SK-N-SH treated with all-trans-retinoic acid at 6 μM for 48 hours (cell line): Measurements from ENCODE around the gene EEF1G.
"Not testable (repeated sequence)": the region's sequence is repeated elsewhere in the genome, so short reads cannot be mapped to it uniquely, and the experiment has no call there.

ENCODE experiments used
- ATAC-seq: fragments of 200-7000 bp; cut with Tn5 transposase; 3 replicates; pipeline ENCODE4 v1.9.1; 2020; ENCODE audit warnings: mild to moderate bottlenecking, moderate library complexity
- ARNTL ChIP-seq: fragments of 450-650 bp; formaldehyde crosslinking; IDR thresholded peaks from 2 replicates; pipeline ENCODE4 v1.5.0; 2020; ENCODE audit warnings: low read depth, mild to moderate bottlenecking, moderate library complexity, borderline replicate concordance
- CREB5 ChIP-seq: fragments of 250-450 bp; sonication (Bioruptor Pico); IDR thresholded peaks from 2 replicates; pipeline ENCODE4 v1.5.1; 2020; ENCODE audit warnings: low read depth, mild to moderate bottlenecking, moderate library complexity
- CSRNP3 ChIP-seq: fragments of 250-450 bp; sonication (Bioruptor Pico); IDR thresholded peaks from 2 replicates; pipeline ENCODE4 v1.5.1; 2021; ENCODE audit warnings: mild to moderate bottlenecking, moderate library complexity
- ESRRG ChIP-seq: fragments of 250-450 bp; sonication (Bioruptor Pico); IDR thresholded peaks from 2 replicates; pipeline ENCODE4 v1.6.1; 2021; ENCODE audit warnings: mild to moderate bottlenecking
- GLIS3 ChIP-seq: fragments of 250-450 bp; sonication (Bioruptor Pico); IDR thresholded peaks from 2 replicates; pipeline ENCODE4 v1.5.0; 2020; ENCODE audit warnings: mild to moderate bottlenecking, moderate library complexity
- ISL1 ChIP-seq: fragments of 250-450 bp; sonication (Bioruptor Pico); IDR thresholded peaks from 2 replicates; pipeline ENCODE4 v2.1.2; 2022; ENCODE audit warnings: mild to moderate bottlenecking, moderate library complexity
- OSR1 ChIP-seq: fragments of 250-450 bp; sonication (Bioruptor Pico); IDR thresholded peaks from 2 replicates; pipeline ENCODE4 v1.8.0; 2022; ENCODE audit warnings: moderate library complexity, mild to moderate bottlenecking, inconsistent platforms
- POU6F1 ChIP-seq: fragments of 250-450 bp; sonication (Bioruptor Pico); IDR thresholded peaks from 2 replicates; pipeline ENCODE4 v1.8.0; 2021; ENCODE audit warnings: low read depth, mild to moderate bottlenecking, moderate library complexity, borderline replicate concordance
- PPARA ChIP-seq: fragments of 250-450 bp; sonication (Bioruptor Pico); IDR thresholded peaks from 2 replicates; pipeline ENCODE4 v1.5.0; 2020; ENCODE audit warnings: mild to moderate bottlenecking, borderline replicate concordance
- RARB ChIP-seq: fragments of 250-450 bp; sonication (Bioruptor Pico); IDR thresholded peaks from 2 replicates; pipeline ENCODE4 v1.8.0; 2021; ENCODE audit warnings: mild to moderate bottlenecking, moderate library complexity
- SNAI2 ChIP-seq: fragments of 250-450 bp; sonication (Bioruptor Pico); IDR thresholded peaks from 2 replicates; pipeline ENCODE4 v1.5.0; 2020; ENCODE audit warnings: mild to moderate bottlenecking, moderate library complexity
- TCF4 ChIP-seq: fragments of 250-450 bp; sonication (Bioruptor Pico); IDR thresholded peaks from 2 replicates; pipeline ENCODE4 v1.8.0; 2021; ENCODE audit warnings: mild to moderate bottlenecking, moderate library complexity, borderline replicate concordance
- TSHZ2 ChIP-seq: fragments of 250-450 bp; sonication (Bioruptor Pico); IDR thresholded peaks from 2 replicates; pipeline ENCODE4 v1.5.0; 2020; ENCODE audit warnings: mild to moderate bottlenecking, moderate library complexity
- ZC3H10 ChIP-seq: fragments of 250-450 bp; sonication (Bioruptor Pico); IDR thresholded peaks from 2 replicates; pipeline ENCODE4 v1.5.1; 2021; ENCODE audit warnings: mild to moderate bottlenecking, moderate library complexity
- ZFP3 ChIP-seq: fragments of 250-450 bp; sonication (Bioruptor Pico); IDR thresholded peaks from 2 replicates; pipeline ENCODE4 v1.5.0; 2020; ENCODE audit warnings: mild to moderate bottlenecking, moderate library complexity
- ZNF565 ChIP-seq: fragments of 450-650 bp; formaldehyde crosslinking; conservative IDR thresholded peaks from 2 replicates; pipeline ENCODE4 v1.5.0; 2020; ENCODE audit warnings: low read depth, mild to moderate bottlenecking, moderate library complexity
- ZNF70 ChIP-seq: fragments of 450-650 bp; formaldehyde crosslinking; IDR thresholded peaks from 2 replicates; pipeline ENCODE4 v1.5.0; 2020; ENCODE audit warnings: mild to moderate bottlenecking, moderate library complexity
- ZNF8 ChIP-seq: fragments of 450-650 bp; formaldehyde crosslinking; IDR thresholded peaks from 2 replicates; pipeline ENCODE4 v1.5.0; 2020; ENCODE audit warnings: mild to moderate bottlenecking, moderate library complexity

The EEF1G gene

GRCh38 chr11:62591448-62592145 lies 17.9 kb upstream of the EEF1G start, which contains the start of gene TUT1:
TSS of gene TUT1 (minus strand) at chr11:62591523. CDS start at chr11:62591485, 38 bp downstream.
- ATAC-seq: peak; percentile 94
- TF ChIP-seq PPARA (no peak), ZNF70 (CRISPR knock-in tag) (0 out of 2 replicates have a peak, but pooled peaks have one; percentile 26), ZFP3 (CRISPR knock-in tag) (peak; percentile 56; the same call in 1 of the 2 replicates)
- TF ChIP-seq, all 23 proteins: peak for 2

- no peak for TF ChIP-seq ARNTL
- no peak for TF ChIP-seq RARB (CRISPR knock-in tag)
- no peak for TF ChIP-seq GLIS3 (CRISPR knock-in tag)
- TF ChIP-seq, all 23 proteins: peak for 0
- ATAC-seq: no peak
These were observed 15.4 kb upstream of the EEF1G start for GRCh38 chr11:62588966-62589637.

- ATAC-seq: not testable (repeated sequence)
These were observed 11.7 kb upstream of the EEF1G start for GRCh38 chr11:62585356-62585755.

GRCh38 chr11:62581735-62582134 lies 8.0 kb upstream of the EEF1G start:
- not testable (repeated sequence) for ATAC-seq

- no peak for TF ChIP-seq CREB5 (CRISPR knock-in tag)
- no peak for TF ChIP-seq ESRRG (CRISPR knock-in tag)
- no peak for TF ChIP-seq POU6F1 (CRISPR knock-in tag)
- no peak for TF ChIP-seq SNAI2 (CRISPR knock-in tag)
- TF ChIP-seq ZFP3 (CRISPR knock-in tag): no peak
- TF ChIP-seq ZNF8 (CRISPR knock-in tag): no peak
- TF ChIP-seq RARB (CRISPR knock-in tag): no peak
- TF ChIP-seq ZNF565 (CRISPR knock-in tag): no peak
- no peak for TF ChIP-seq ZNF70 (CRISPR knock-in tag)
- no peak for TF ChIP-seq PPARA
- TF ChIP-seq ISL1 (CRISPR knock-in tag): no peak
- TF ChIP-seq TCF4 (CRISPR knock-in tag): no peak
- TF ChIP-seq CSRNP3 (CRISPR knock-in tag): no peak
- TF ChIP-seq ZC3H10 (CRISPR knock-in tag): no peak
- no peak for TF ChIP-seq TSHZ2 (CRISPR knock-in tag)
- TF ChIP-seq OSR1 (CRISPR knock-in tag): no peak
- ATAC-seq: no peak
These were observed 7.4 kb upstream of the EEF1G start for GRCh38 chr11:62580959-62581715.
